ENCODE measurements around the gene ARHGAP18.

DNA sequence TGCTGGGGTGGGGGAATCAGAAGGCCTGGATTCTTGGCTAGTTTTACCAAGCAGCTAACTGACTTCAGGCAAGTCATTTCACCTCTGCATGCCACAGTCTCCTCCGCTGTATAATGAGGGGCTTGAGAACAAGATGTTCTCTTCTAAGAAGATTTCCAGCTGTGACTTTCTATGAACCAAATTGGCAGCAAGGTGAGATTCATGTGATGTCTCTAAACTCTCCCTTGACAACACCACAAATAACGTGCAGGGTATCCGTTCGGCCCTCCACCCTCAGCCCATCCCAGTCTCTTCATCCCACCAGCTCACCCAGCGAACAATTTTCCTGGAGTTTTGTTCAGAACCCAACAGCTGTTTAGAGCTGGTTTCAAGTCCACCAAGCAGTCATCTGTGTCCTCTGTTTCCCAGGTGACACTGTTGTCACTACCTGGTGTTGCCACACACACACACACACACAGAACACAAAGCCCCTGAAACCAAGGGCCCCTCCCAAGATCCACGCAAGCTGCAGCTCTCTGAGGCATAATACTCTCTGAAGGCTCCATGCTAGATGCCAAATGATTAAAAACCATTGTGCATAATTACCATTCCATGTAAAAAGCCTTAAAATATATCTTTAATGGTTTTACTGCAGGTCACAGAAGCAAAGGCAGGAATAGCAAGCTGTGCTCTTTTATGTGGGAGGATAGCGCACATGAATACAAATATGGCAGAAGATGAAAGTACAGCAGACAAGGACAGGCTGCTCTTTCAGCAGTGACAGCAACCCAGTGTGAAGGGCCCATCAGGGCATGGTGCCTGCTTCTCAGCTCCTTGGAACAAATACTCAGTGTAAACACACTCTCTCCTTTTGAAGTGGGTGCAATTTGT, 48.2 kb downstream of the ARHGAP18 start:
- TF ChIP-seq, protein P1, sequence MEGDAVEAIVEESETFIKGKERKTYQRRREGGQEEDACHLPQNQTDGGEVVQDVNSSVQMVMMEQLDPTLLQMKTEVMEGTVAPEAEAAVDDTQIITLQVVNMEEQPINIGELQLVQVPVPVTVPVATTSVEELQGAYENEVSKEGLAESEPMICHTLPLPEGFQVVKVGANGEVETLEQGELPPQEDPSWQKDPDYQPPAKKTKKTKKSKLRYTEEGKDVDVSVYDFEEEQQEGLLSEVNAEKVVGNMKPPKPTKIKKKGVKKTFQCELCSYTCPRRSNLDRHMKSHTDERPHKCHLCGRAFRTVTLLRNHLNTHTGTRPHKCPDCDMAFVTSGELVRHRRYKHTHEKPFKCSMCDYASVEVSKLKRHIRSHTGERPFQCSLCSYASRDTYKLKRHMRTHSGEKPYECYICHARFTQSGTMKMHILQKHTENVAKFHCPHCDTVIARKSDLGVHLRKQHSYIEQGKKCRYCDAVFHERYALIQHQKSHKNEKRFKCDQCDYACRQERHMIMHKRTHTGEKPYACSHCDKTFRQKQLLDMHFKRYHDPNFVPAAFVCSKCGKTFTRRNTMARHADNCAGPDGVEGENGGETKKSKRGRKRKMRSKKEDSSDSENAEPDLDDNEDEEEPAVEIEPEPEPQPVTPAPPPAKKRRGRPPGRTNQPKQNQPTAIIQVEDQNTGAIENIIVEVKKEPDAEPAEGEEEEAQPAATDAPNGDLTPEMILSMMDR (IDR thresholded peaks at IDR 0.05; ENCODE audit: low read depth, low read length, poor library complexity, severe bottlenecking): no peak
- no peak for TF ChIP-seq EZH2phosphoT487 (IDR thresholded peaks at IDR 0.05; ENCODE audit: borderline replicate concordance, low read length)
